HG02970 (cell line): ENCODE measurements around the gene NOL4L.

Experiments used
- ATAC-seq: cut with Tn5 transposase; IDR thresholded peaks from one replicate; pipeline ENCODE4 v1.9.1; 2021; ENCODE audit warnings: mild to moderate bottlenecking, moderate library complexity, moderate number of reproducible peaks; ENCODE audit not compliant: unreplicated experiment, low FRiP score

Gene NOL4L, protein sequence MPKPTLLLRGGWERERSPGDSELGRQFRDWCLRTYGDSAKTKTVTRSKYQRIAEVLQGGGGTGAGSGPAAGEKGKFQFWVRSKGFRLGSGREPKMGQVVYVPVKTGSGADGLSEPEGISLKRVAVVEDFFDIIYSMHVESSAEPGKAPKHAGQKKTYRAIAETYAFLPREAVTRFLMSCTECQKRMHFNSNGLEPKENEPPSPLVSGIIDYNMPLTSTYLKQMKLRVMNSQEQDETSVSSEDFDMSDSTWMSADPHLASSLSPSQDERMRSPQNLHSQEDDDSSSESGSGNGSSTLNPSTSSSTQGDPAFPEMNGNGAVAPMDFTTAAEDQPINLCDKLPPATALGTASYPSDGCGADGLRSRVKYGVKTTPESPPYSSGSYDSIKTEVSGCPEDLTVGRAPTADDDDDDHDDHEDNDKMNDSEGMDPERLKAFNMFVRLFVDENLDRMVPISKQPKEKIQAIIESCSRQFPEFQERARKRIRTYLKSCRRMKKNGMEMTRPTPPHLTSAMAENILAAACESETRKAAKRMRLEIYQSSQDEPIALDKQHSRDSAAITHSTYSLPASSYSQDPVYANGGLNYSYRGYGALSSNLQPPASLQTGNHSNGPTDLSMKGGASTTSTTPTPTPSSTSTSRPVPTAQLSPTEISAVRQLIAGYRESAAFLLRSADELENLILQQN

DNA sequence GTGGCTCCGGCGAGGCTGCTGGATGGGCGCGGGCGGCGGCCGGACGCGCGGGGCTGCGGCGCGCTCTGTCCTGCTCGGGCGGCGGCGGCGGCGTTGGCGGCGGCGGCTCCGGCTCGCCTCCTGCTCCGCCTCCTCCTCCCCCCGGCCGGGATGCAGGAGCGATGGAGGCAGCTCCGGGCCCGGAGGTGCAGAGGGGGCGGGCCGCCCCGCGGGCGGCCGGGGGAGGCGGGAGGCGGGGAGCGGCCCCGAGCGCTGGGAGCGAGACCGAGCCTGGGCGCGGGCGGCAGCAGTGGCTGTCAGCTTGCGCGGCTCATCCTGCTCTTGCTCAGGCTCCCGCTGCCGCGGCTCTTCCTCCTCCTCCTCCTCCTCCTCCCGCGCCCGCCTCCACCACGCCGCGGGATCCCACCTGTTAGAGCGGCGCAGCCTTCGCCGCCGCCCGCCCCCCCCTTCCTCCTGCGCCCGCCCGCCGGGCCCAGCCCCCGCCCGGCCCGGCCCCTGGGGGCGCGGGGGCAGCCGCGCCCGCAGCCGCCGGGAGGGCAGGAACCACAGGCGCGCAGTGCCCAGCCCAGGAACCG lies at the start of gene NOL4L:
Gene NOL4L (minus strand): TSS at position 323 of the 575 bp plus-strand sequence. CDS start 443 bp downstream, outside the sequence.
- ATAC-seq: no peak

DNA sequence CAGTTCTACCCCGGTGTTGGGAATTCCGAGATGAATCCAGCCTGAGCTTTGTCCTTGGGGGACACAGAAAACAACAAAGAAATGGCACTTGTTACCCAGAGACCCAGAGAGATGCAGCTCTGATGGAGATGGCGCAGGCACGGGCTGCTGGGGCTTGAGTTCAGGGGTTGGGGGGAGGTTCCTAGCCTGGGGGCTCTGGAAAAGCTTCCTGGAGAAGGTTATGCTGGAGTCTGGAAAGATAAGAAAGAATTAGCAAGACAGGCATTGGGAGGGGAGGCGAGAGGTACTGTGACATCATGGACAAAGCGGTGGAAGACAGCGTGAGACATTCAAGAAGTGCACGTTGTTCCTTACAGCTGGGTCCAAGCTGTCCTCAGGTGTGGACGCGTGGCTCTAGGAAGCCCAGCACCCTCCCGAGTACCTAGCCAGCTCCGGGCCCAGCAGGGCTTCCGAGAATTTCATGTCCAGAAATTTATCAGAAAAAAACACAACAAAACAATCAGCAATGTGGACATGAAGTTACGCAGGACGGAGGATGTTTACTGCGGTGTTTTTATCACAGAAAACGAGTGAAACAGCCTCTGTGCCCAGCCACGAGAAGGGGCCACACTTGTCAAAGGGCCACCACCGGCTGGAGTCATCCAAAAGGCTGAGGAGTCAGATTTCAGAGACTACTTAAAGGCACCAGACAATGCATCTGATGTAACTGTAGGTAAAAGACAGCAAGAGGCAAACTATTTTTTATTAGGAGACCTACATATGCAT lies 49.1 kb upstream of the NOL4L start:
- ATAC-seq: no peak

DNA sequence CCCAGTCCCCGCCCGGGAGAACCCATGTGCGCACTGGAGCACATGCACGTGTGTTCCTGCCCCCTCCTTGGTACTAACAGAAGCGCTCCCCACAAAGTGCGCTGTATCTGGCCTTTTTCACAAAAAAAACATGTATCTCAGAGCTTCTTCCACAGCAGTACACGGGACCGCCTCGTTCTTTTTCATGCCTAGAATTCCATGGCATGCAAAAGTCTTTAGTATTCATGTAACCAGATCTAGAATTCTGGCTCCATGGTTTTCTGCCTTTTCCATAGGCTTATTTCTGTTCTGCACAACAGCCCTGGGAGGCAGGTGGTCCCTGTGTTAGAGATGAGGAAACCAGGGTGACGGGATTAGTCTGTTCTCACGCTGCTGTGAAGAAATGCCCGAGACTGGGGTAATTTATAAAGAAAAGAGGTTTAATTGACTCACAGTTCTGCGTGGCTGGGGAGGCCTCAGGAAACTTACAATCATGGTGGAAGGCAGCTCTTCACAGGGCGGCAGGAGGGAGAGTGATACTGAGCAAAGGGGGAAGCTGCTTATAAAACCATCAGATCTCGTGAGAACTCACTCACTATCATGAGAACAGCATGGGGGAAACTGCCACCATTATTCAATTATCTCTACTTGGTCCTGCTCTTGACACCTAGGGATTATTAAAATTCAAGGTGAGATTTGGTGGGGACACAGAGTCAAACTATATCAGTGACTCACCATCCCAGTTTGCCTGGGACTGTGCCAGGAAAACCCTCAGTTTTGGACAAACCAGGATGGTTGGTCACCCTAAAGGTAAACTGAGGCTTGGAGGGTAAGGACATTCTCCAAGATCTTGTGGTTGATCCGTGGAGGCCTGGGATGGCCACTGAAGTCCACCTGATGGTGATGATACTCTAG lies 47.6 kb upstream of the NOL4L start:
- no peak for ATAC-seq

DNA sequence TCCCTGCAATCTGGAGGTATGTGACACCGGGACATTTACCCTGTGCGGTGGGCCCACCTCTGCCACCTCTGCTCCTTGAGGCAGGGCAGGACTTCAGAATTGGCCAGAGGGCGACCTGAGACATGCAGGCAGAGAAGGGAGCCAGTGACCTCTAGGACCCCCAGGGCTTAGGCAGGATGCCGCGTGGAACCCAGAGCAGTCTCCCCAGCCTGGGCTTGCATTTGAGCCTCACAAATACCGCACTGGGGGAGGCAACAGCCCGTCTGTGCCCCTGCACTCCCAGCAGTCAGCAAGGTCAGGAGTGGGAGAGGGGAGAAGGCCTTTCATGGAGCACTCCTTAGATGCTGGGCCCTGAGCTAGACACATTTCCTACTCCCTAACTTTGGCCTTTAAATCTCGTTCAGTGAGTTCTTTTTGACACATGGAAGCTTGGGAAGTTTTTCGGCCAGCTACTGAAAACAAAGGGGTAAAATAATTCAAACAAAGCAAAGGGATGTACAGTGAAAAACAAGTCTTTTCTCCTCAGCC lies 46.9 kb upstream of the NOL4L start:
- ATAC-seq: no peak

DNA sequence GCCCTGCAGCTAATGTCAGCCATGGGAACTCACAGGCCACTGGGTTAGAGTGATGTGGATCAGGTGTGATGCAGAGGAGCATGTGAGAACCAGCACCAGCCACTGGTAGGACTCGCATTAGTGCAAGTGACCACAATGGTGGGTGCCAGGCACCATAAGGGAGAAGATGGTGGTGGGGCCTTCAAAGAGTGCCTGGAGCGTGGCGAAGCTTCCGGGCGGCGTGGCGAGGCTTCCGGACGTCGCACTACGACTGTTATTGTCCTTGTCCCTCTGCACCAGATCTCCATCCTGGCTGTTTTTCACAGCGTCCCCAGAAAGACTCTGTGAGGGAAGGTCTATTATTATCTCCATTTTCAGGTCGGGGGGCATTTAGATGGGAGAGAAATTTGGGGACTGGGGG lies 44.7 kb upstream of the NOL4L start:
- ATAC-seq: no peak

DNA sequence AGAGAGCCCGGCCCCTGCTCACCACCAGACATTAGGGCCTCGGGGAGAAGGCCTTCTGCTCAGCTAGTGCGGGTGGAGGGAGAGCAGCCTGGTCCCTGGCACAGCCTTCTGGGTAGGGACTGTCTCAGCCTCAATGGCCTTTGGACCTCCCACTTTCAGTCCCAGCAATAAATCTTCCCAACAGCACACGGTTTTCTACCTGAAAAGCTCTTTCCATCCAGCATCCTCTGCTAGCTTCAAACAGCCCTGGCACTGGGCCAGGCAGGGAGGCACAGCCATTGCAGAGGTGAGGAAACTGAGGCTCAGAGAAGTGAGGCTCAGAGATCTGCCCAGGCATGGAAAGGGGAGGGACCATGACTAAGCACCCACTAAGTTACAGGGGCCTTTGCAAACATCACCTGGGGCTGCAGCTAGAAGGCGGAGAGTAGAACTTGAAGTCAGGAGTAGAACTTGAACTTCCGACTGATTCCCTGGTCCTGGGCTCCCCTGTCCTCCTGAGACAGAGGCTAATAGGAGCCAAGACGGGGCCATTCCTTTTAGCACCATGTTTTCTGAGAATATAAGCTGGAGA lies 43.9 kb upstream of the NOL4L start:
- ATAC-seq: no peak

DNA sequence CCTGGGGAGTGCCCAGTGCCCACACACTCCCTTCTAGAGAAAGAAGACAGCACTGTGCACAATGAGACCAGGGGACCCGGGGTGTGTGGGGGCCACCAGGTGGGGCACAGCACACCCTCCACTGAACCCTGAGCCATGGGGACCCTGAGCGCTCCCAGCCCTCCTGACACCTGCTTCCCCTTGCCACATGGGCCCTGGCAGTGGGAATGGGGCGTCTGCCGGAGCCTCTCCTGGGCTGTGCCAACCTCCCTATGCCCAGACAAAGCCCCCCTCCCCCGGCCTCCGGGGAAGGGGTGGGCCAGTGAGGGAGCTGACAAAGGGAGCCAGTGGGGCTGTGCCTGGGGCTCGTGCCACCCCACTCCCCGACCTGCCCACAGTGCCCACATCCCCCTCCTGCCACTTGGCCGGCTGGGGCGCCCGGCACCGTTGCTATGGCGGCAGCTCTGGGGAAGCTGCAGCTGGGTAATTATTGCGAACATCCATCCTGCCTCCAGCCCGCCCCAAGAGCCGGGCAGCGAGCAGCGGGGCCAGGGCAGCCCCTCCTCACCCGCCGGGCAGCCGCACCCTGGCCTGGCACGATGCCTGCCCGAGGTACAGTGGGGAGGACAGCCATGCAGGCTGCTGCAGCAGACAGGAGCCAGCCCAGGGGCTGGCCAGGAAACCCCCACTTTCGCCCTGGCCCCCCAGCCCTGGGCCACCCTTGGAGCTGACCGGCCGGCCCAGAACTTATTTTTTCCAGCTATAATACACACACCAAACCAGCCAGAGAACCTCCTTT lies 41.9 kb upstream of the NOL4L start:
- no peak for ATAC-seq

DNA sequence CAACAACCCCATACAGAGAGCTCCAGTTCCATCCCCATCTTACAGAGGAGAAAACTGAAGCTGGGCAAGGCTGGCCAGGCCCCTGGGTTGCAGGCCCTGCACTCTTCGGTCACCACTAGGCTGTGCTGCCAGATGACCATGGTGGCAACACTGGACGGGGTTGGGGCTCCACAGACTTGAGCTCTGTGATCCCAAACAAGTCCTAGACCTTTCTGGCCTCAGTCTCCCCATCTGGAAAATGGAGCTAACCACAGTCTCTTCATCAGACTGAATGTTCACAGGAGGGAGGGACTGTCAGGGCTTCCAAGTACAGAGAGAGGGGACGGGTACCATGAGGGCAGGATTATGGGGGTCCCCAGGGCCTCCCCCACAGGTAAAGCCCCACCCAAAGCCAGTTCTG lies 41.3 kb upstream of the NOL4L start:
- ATAC-seq: no peak

DNA sequence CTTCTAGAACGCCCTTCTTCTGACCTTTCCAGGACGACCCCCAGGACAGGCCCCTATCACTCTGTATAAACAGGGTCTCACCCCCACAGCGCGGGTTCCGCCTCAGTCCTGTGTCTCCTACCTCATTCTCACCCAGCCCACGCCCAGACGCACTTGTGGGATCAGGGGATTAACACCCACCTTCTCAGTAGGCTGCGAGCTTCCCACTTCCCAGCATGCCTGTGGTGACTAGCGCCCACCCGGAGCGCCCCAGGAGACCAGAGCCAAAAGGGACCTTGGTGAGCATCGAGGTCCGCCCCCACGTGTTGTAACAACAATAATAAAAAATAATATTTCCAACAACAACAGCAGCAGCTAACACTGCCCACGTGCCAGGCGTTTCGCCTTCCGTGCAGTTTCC lies 40.9 kb upstream of the NOL4L start:
- no peak for ATAC-seq

DNA sequence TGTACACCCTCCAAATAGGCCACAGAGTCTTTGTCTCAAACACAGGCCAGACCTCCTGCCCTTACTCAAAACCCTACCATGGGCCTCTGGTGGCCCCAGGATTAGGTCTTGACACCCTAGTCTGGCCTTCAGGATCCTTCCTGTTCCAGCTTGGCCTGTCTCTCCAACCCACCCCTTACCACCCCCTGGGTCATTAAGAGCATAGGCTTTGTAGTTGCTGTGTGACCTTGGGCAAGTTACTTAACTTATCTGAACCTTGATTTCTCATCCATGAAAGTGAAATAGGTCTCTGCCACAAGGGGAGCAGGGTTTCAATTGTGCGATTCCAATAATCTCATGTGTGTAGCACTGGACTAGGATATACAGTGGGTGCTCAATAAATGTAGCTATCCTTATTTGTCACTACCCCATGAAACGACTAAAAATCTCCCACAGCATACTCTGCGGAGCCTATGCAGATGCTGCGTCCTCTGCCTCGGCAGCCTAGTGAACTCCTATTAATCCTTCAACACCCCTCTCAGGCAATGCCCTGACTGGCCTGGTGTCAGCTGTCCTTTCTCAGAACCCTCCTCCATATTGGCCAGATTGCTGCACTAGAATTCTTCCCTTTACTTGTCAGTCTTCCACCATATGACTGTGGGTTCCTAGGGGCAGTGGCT lies 39.7 kb upstream of the NOL4L start:
- no peak for ATAC-seq

DNA sequence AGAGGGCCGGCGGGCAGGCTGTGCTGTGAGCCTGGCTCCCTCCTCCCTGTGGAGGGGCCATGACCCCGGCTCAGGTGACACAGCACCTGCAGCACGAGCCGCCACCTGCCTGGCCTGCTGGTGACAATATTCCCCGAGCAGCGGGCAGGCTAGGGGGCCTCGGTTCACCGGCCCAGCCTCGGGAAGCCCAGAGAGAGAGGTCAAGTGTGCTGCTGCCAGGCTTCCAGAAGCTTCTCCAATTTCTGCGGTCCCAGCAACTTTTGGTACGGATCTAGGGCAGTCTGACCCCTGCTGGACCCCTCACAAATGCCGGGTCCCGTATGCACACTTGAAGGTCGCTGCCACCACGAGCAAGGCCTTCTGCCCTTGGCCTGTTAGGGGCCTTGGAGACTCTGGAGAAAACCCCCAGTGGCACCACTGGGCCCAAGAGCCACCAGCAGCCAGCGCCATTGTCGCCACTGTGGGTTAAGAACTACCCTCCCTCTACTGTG lies 38.6 kb upstream of the NOL4L start:
- no peak for ATAC-seq

DNA sequence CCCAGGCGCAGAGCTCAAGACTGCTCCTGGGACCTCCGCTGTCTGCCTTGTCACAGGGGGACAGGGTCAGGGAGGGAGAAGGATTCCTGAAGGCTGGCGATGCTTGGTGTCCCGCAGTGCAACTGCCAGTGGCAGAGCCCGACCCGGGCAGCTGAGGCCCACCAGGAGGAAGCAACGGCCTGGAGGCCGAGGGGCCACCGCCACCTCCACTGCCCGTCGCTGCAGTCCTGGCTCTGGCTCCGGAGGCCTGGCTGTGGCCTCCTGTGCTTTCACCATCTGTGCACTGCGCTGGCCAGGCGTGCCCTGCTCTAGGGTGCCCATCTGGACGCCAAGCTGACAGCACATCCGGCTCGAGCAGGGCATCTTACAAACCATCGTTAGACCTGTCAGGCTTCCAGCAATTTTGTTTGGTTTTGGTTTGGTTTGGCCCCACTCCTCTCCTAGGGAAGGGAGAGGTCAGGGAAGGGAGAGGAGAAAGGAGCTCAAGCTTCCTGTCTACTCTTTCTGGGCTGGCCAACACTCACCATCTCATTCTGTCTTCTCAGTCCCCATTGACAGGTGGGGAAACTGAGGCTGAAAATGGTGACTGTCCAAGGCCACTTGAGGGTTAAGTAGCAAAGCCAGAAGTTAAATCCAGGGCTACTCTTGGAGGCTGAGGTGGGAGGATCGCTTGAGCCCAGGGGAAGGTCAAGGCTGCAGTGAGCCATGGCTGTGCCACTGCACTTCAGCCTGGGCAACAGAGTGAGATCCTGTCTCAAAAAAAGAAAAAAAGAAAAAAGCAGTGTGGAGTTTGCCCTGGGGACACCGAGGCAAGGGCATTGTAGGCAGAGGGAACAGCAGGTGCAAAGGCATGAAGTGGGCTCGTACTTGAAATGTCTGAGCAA lies 37.7 kb upstream of the NOL4L start:
- no peak for ATAC-seq

DNA sequence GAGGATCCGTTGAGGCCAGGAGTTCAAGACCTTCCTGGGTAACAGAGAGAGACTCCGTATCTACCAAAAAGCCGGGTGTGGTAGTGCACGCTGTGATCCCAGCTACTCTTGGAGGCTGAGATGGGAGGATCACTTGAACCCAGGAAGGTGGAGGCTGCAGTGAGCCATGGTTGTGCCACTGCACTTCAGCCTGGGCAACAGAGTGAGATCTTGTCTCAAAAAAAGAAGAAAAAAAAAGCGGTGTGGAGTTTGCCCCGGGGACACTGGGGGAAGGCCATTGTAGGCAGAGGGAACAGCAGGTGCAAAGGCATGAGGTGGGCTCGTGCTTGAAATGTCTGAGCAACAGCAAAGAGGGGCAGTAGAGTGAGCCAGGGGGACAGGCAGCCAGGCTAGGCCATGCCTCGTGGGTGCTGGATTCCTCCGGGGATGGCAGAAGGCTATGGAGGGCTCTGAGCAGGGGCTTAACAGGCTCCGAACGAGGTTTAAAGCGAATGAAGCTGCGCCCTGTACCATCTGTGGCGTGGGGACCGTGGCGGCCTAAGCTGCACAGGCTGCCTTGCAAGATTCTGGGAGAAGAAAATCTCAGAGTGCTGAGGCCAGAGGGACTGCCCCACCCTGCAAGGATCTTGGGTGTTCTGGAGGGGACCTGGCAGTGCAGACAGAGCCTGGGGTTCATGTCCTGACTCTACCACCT lies 36.9 kb upstream of the NOL4L start:
- ATAC-seq: no peak

DNA sequence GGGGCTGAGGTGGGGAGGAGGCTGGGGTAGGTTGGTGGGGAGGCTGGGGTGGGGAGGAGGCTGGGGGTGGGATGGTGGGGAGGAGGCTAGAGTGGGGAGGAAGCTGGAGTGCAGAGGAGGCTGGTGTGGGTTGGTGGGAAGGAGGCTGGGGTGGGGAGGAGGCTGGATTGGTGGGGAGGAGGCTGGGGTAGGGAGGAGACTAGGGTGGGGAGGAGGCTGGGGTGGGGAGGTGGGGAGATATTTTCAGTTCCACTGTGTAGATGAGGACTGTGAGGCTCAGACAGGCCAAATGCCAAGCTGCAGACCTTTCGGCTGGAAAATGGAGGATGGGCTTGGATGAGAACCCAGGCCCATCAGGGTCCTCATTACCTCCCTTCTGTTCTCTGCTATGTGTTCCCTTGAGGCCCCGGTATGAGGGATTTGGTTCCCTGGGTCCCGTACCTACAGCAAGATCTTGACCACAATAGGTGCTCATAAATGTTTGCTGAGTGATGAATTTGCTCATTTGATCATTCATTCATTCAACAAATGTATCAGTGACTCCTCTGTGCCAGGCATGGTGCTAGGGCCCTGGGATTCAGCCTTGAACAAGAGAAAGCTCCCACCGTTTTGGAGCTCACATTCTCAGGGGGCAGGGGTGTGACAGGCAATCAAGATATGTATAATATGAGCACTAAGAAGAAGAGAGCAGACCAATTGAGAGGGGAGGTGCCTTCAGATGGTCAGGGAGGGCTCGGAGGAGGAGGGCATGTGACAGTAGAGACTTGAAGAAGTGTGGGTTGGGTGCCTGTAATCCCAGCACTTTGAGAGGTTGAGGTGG lies 36.1 kb upstream of the NOL4L start:
- no peak for ATAC-seq

DNA sequence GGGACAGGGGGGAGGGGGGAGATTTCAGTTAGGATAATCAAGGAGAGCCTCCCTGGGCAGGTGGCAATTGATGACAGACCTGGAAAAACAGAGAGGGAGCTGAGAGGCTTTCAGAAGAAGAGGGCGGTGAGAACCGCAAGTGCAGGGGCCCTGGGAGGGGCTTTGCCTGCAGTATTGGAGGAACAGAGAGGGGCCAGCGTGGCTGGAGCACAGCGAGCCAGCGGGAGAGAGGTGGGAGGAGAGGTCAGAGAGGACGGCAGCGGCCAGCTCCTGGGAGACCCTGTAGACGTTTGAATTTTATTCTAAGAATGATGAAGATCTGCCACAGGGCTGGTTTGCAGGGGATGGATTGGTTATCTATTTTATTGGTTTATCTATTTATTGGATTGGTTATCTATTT lies 34.5 kb upstream of the NOL4L start:
- no peak for ATAC-seq

DNA sequence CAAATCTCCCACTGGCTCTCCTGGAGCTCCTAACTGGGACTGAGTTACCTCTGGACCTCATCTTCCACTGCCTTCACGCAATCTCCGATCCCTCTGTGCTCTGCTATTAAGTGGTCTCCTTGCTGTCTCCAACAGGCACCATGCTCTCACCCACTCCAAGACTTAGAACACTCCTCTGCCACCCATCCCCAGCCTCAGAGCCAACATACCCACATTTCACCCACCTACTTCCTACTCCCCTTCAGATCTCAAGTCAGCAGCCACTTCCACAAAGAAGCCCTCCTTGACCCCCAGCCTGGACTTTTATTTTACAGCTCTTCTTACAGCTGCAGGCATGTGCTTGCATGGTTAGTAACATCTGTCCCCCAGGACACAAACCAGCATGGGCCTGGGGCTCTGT lies 29.6 kb upstream of the NOL4L start:
- ATAC-seq: no peak
